ENCODE results near the gene HOGA1.

- TF ChIP-seq POLR2AphosphoS5 (IDR thresholded peaks at IDR 0.05; ENCODE audit: borderline replicate concordance, low read depth, low read length) (no peak), EZH2 (IDR thresholded peaks at IDR 0.05) (no peak), FOXP2 (optimal IDR thresholded peaks at IDR 0.05; ENCODE audit: control extremely low read depth, extremely low read length, insufficient read depth) (no peak)
Observed at GRCh38 chr10:97553575-97554031, 30.6 kb upstream of the HOGA1 start.
